Thyroid gland (tissue), 4 donors: ENCODE measurements around the gene CBX7.

Experiments
- CTCF ChIP-seq, 6 experiments: fragments of 200-600 bp in 3 of 6; fragments of 450-650 bp in 3 of 6; sonication (generic) in 3 of 6; IDR thresholded peaks; one replicate each; pipeline ENCODE4 v1.5.1; 2016 to 2019; ENCODE audit warnings: antibody characterized with exemption in 6 of 6, mild to moderate bottlenecking in 2 of 6, inconsistent platforms in 1 of 6, moderate library complexity in 1 of 6
- POLR2A ChIP-seq, 2 donors: fragments of 450-650 bp; IDR thresholded peaks; one replicate each; pipeline ENCODE4 v1.6.1; 2017; ENCODE audit warnings: antibody characterized with exemption in 2 of 2, mild to moderate bottlenecking in 2 of 2, moderate library complexity in 1 of 2

GRCh38 chr22:39095971-39096370, 56.5 kb downstream of the CBX7 start:
- TF ChIP-seq POLR2A (IDR thresholded peaks at IDR 0.05) = no peak
- no peak for TF ChIP-seq CTCF (IDR thresholded peaks at IDR 0.05)
